IPS-18a (cell line): ENCODE measurements around the gene WDR20.

Experiments
- H3K27ac ChIP-seq: one replicate; pipeline ENCODE4 v1.5.1; 2013; ENCODE audit warnings: low read length
- H3K27me3 ChIP-seq: one replicate; pipeline ENCODE4 v1.6.1; 2013; ENCODE audit warnings: mild to moderate bottlenecking, low read length; ENCODE audit not compliant: control insufficient read depth, insufficient read depth
- H3K36me3 ChIP-seq: one replicate; pipeline ENCODE4 v1.6.1; 2013; ENCODE audit warnings: low read depth, low read length; ENCODE audit not compliant: control insufficient read depth
- H3K4me1 ChIP-seq: one replicate; pipeline ENCODE4 v1.6.1; 2013; ENCODE audit warnings: low read depth, low read length; ENCODE audit not compliant: control insufficient read depth
- H3K4me3 ChIP-seq: one replicate; pipeline ENCODE4 v1.5.1; 2013; ENCODE audit warnings: low read length
- H3K9ac ChIP-seq: one replicate; pipeline ENCODE4 v1.6.1; 2013; ENCODE audit warnings: mild to moderate bottlenecking, low read length, moderate library complexity
- H3K9me3 ChIP-seq: one replicate; pipeline ENCODE4 v1.6.1; 2013; ENCODE audit warnings: low read depth, low read length; ENCODE audit not compliant: control insufficient read depth

The WDR20 gene

GRCh38 chr14:102202944-102203343 is 63.2 kb downstream of the WDR20 start:
- peaks cover 5% of the 10 kb centered on the region for H3K36me3 ChIP-seq
- no peaks in the 10 kb centered on the region for H3K27me3 ChIP-seq
- no peak overlapping the region for H3K9ac ChIP-seq
- no peaks in the 10 kb centered on the region for H3K9me3 ChIP-seq
- H3K4me1 ChIP-seq, result no peaks in the 10 kb centered on the region
- no peak overlapping the region for H3K27ac ChIP-seq
- no peak overlapping the region for H3K4me3 ChIP-seq

- Histone ChIP-seq H3K4me3 (no peak overlapping the region), H3K4me1 (no peaks in the 10 kb centered on the region), H3K27me3 (no peaks in the 10 kb centered on the region), H3K36me3 (peaks cover 5% of the 10 kb centered on the region), H3K9me3 (no peaks in the 10 kb centered on the region), H3K9ac (no peak overlapping the region), H3K27ac (no peak overlapping the region)
These were observed 63.7 kb downstream of the WDR20 start for GRCh38 chr14:102203382-102203781.

- Histone ChIP-seq H3K4me1 (no peaks in the 10 kb centered on the region), H3K27me3 (no peaks in the 10 kb centered on the region), H3K9me3 (no peaks in the 10 kb centered on the region), H3K36me3 (peaks cover 7% of the 10 kb centered on the region), H3K4me3 (no peak overlapping the region), H3K27ac (no peak overlapping the region), H3K9ac (no peak overlapping the region)
These were observed 65.9 kb downstream of the WDR20 start for GRCh38 chr14:102205560-102205959.

GRCh38 chr14:102206918-102207317 is 67.2 kb downstream of the WDR20 start:
- Histone ChIP-seq H3K9me3 (no peaks in the 10 kb centered on the region), H3K9ac (no peak overlapping the region), H3K4me1 (no peaks in the 10 kb centered on the region), H3K4me3 (no peak overlapping the region), H3K27me3 (no peaks in the 10 kb centered on the region), H3K27ac (no peak overlapping the region), H3K36me3 (peaks cover 7% of the 10 kb centered on the region)

- no peaks in the 10 kb centered on the region for H3K9me3 ChIP-seq
- no peaks in the 10 kb centered on the region for H3K4me1 ChIP-seq
- peaks cover 7% of the 10 kb centered on the region for H3K36me3 ChIP-seq
- H3K4me3 ChIP-seq, result no peak overlapping the region
- H3K27me3 ChIP-seq, result no peaks in the 10 kb centered on the region
- H3K27ac ChIP-seq, result no peak overlapping the region
- no peak overlapping the region for H3K9ac ChIP-seq
These were observed 68.2 kb downstream of the WDR20 start for GRCh38 chr14:102207831-102208365.

GRCh38 chr14:102208741-102209140 is 69.0 kb downstream of the WDR20 start:
- no peak overlapping the region for H3K27ac ChIP-seq
- H3K4me1 ChIP-seq, result no peaks in the 10 kb centered on the region
- H3K9me3 ChIP-seq, result no peaks in the 10 kb centered on the region
- H3K36me3 ChIP-seq, result peaks cover 7% of the 10 kb centered on the region
- H3K4me3 ChIP-seq, result no peak overlapping the region
- H3K9ac ChIP-seq, result no peak overlapping the region
- H3K27me3 ChIP-seq, result no peaks in the 10 kb centered on the region

GRCh38 chr14:102209224-102209966 is 69.7 kb downstream of the WDR20 start:
- H3K27ac ChIP-seq, result no peak overlapping the region
- no peaks in the 10 kb centered on the region for H3K9me3 ChIP-seq
- H3K9ac ChIP-seq, result no peak overlapping the region
- H3K36me3 ChIP-seq, result peaks cover 7% of the 10 kb centered on the region
- no peak overlapping the region for H3K4me3 ChIP-seq
- no peaks in the 10 kb centered on the region for H3K27me3 ChIP-seq
- H3K4me1 ChIP-seq, result no peaks in the 10 kb centered on the region

- Histone ChIP-seq H3K9ac (no peak overlapping the region), H3K27me3 (no peaks in the 10 kb centered on the region), H3K4me3 (no peak overlapping the region), H3K27ac (no peak overlapping the region), H3K9me3 (no peaks in the 10 kb centered on the region), H3K4me1 (no peaks in the 10 kb centered on the region), H3K36me3 (peaks cover 7% of the 10 kb centered on the region)
These were observed 70.8 kb downstream of the WDR20 start for GRCh38 chr14:102210421-102211042.

GRCh38 chr14:102211240-102211639 is 71.5 kb downstream of the WDR20 start:
- Histone ChIP-seq H3K9me3 (no peaks in the 10 kb centered on the region), H3K4me1 (no peaks in the 10 kb centered on the region), H3K27me3 (no peaks in the 10 kb centered on the region), H3K27ac (no peak overlapping the region), H3K9ac (no peak overlapping the region), H3K4me3 (no peak overlapping the region), H3K36me3 (peaks cover 7% of the 10 kb centered on the region)

- H3K4me1 ChIP-seq, result no peaks in the 10 kb centered on the region
- H3K9ac ChIP-seq, result no peak overlapping the region
- no peaks in the 10 kb centered on the region for H3K9me3 ChIP-seq
- peaks cover 7% of the 10 kb centered on the region for H3K36me3 ChIP-seq
- H3K27ac ChIP-seq, result no peak overlapping the region
- H3K27me3 ChIP-seq, result no peaks in the 10 kb centered on the region
- H3K4me3 ChIP-seq, result no peak overlapping the region
These were observed 72.7 kb downstream of the WDR20 start for GRCh38 chr14:102212356-102212755.

- no peaks in the 10 kb centered on the region for H3K4me1 ChIP-seq
- H3K9me3 ChIP-seq, result no peaks in the 10 kb centered on the region
- H3K27ac ChIP-seq, result no peak overlapping the region
- no peaks in the 10 kb centered on the region for H3K27me3 ChIP-seq
- H3K9ac ChIP-seq, result no peak overlapping the region
- H3K4me3 ChIP-seq, result no peak overlapping the region
- peaks cover 7% of the 10 kb centered on the region for H3K36me3 ChIP-seq
These were observed 73.1 kb downstream of the WDR20 start for GRCh38 chr14:102212845-102213244.

GRCh38 chr14:102213470-102213869 is 73.8 kb downstream of the WDR20 start:
- H3K4me1 ChIP-seq, result no peaks in the 10 kb centered on the region
- no peak overlapping the region for H3K4me3 ChIP-seq
- H3K36me3 ChIP-seq, result peaks cover 7% of the 10 kb centered on the region
- no peak overlapping the region for H3K9ac ChIP-seq
- no peak overlapping the region for H3K27ac ChIP-seq
- H3K27me3 ChIP-seq, result no peaks in the 10 kb centered on the region
- H3K9me3 ChIP-seq, result no peaks in the 10 kb centered on the region
